ENCODE data around the gene GPX3.

Gene GPX3

GRCh38 chr5:151075698-151076331 is 55.4 kb downstream of the GPX3 start:
- H3K9me3 ChIP-seq, result no peaks in the 10 kb centered on the region
- H3K4me3 ChIP-seq (ENCODE audit: low read depth in 1 of 2, low read length in 1 of 2), result no peak overlapping the region
- H3K36me3 ChIP-seq, result peaks cover 32% of the 10 kb centered on the region
- no peaks in the 10 kb centered on the region for H3K27me3 ChIP-seq
- H3K4me1 ChIP-seq (ENCODE audit: control insufficient read depth in 1 of 2, insufficient read depth in 1 of 2, low read depth in 1 of 2, low read length in 1 of 2), result peaks cover 54 to 70% of the 10 kb centered on the region in 2 experiments
- no peak for TF ChIP-seq CTCF (IDR thresholded peaks at IDR 0.05)
- H3K27ac ChIP-seq, result peak overlapping the region; percentile 72

GRCh38 chr5:151076616-151077015 is 56.2 kb downstream of the GPX3 start:
- no peaks in the 10 kb centered on the region for H3K27me3 ChIP-seq
- no peak for TF ChIP-seq CTCF (IDR thresholded peaks at IDR 0.05)
- H3K4me3 ChIP-seq (ENCODE audit: low read depth in 1 of 2, low read length in 1 of 2), result no peak overlapping the region
- peaks cover 24% of the 10 kb centered on the region for H3K36me3 ChIP-seq
- H3K4me1 ChIP-seq (ENCODE audit: control insufficient read depth in 1 of 2, insufficient read depth in 1 of 2, low read depth in 1 of 2, low read length in 1 of 2), result peaks cover 57 to 76% of the 10 kb centered on the region in 2 experiments
- H3K9me3 ChIP-seq, result no peaks in the 10 kb centered on the region
- peak overlapping the region; percentile 72 for H3K27ac ChIP-seq

- no peaks in the 10 kb centered on the region for H3K27me3 ChIP-seq
- no peaks in the 10 kb centered on the region for H3K9me3 ChIP-seq
- H3K27ac ChIP-seq, result peak overlapping the region; percentile 100
- peaks cover 22% of the 10 kb centered on the region for H3K36me3 ChIP-seq
- H3K4me3 ChIP-seq (ENCODE audit: low read depth in 1 of 2, low read length in 1 of 2), result no peak overlapping the region
- H3K4me1 ChIP-seq (ENCODE audit: control insufficient read depth in 1 of 2, insufficient read depth in 1 of 2, low read depth in 1 of 2, low read length in 1 of 2), result peaks cover 65 to 76% of the 10 kb centered on the region in 2 experiments
- no peak for TF ChIP-seq CTCF (IDR thresholded peaks at IDR 0.05)
Observed at GRCh38 chr5:151077419-151077818, 57.0 kb downstream of the GPX3 start.

- Histone ChIP-seq H3K36me3 (peaks cover 22% of the 10 kb centered on the region), H3K27me3 (no peaks in the 10 kb centered on the region), H3K9me3 (no peaks in the 10 kb centered on the region), H3K4me1 (ENCODE audit: control insufficient read depth in 1 of 2, insufficient read depth in 1 of 2, low read depth in 1 of 2, low read length in 1 of 2) (peaks cover 70 to 73% of the 10 kb centered on the region in 2 experiments), H3K4me3 (ENCODE audit: low read depth in 1 of 2, low read length in 1 of 2) (peak overlapping the region in 1 of 2 experiments; percentile 97), H3K27ac (peak overlapping the region; percentile 100)
- no peak for TF ChIP-seq CTCF (IDR thresholded peaks at IDR 0.05)
Observed at GRCh38 chr5:151077967-151078366, 57.6 kb downstream of the GPX3 start.

Measured in neutrophil (primary cell).